Ovary (tissue), 9 donors: ENCODE data around the gene HSPA14. TPM values are rescaled to one million over a fixed set of nuclear protein-coding genes. Genes with fewer than 3 reads are reported as not detected.

Experiments used
- DNase-seq, 5 donors: peaks; one replicate each; pipeline ENCODE4 v3.0.0-alpha.2; 2019 to 2020
- H3K27ac ChIP-seq, 2 donors: fragments of 200-600 bp; one replicate each; pipeline versions ENCODE4 v1.5.1 to v1.8.0; 2019 to 2022
- H3K27me3 ChIP-seq: fragments of 200-600 bp; one replicate; pipeline ENCODE4 v1.8.0; 2022
- H3K36me3 ChIP-seq: fragments of 200-600 bp; sonication (generic); one replicate; pipeline ENCODE4 v1.5.1; 2019
- H3K4me1 ChIP-seq: one replicate; pipeline ENCODE4 v1.8.1; 2013; ENCODE audit warnings: mild to moderate bottlenecking, moderate library complexity; ENCODE audit not compliant: insufficient read depth
- H3K4me3 ChIP-seq: fragments of 200-600 bp; sonication (generic); one replicate; pipeline ENCODE4 v1.5.1; 2017
- H3K9me3 ChIP-seq, 2 donors: fragments of 200-600 bp in 1 of 2; sonication (generic) in 1 of 2; one replicate each; pipeline versions ENCODE4 v1.5.1 to v1.8.1; 2013 to 2019; ENCODE audit warnings: mild to moderate bottlenecking in 1 of 2, moderate library complexity in 1 of 2
- EP300 ChIP-seq: sonication (generic); formaldehyde crosslinking; IDR thresholded peaks from one replicate; pipeline ENCODE4 v1.6.1; 2017; ENCODE audit warnings: antibody characterized with exemption
- POLR2A ChIP-seq: fragments of 450-650 bp; IDR thresholded peaks from one replicate; pipeline ENCODE4 v1.6.1; 2017; ENCODE audit warnings: antibody characterized with exemption, mild to moderate bottlenecking, moderate library complexity
- WGBS, 3 donors: extraction: QIAGEN DNeasy Blood & Tissue Kit in 1 of 3; methylation state at CpG; one replicate each; pipeline versions ENCODE4 v1.1.5 to v1.1.7; 2013 to 2017; 5-methylcytosine and 5-hydroxymethylcytosine counted together
- intact Hi-C, 4 donors: fragments of 100-400 bp; cut with DNase I; formaldehyde crosslinking; loops; one replicate each; pipeline versions ENCODE4 v1.11.0 to v1.15.1; 2022 to 2023
- polyA plus RNA-seq, 2 donors: library from polyadenylated mRNA; stranded (reverse); fragments of 200-250 nt in 1 of 2; fragments of 350-450 nt in 1 of 2; fragmentation: Illumina TruSeq in 1 of 2; extraction: RNeasy Lipid Tissue Mini Kit (QIAGEN cat#74804) in 1 of 2; gene quantifications; one replicate each; pipeline ENCODE4 v1.2.3, GENCODE V29; 2013 to 2014
- total RNA-seq, 7 donors: library from RNA; depleted of rRNA in 2 of 7; stranded (reverse); fragments of >200 nt in 2 of 7; fragmentation: NEBNext Ultra II Directional in 3 of 7; extraction: Animal tissue kit (Norgen Biotek cat#: 25700) in 3 of 7; gene quantifications; one replicate each; pipeline versions ENCODE4 v1.1.0 to v1.2.4, GENCODE V29; 2016 to 2023
- TF ChIP-seq, protein P1 (sequence below), 3 donors: fragments of 450-650 bp in 2 of 3; fragments of 200-600 bp in 1 of 3; IDR thresholded peaks; one replicate each; pipeline versions ENCODE4 v1.5.1 to v1.8.0; 2016 to 2022; ENCODE audit warnings: antibody characterized with exemption in 3 of 3, mild to moderate bottlenecking in 1 of 3
- donor health status: DM: no; HTN: no; CAD: no; lungs with moderate emphysema.
- donor health status: DM: no; HTN: no; CAD: no.
- donor health status: Bipolar disorder and iron deficiency.
- donor health status: DM: yes; HTN: yes; CAD: no.
- donor health status: DM: no; HTN: no; CAD: no.
- donor health status: DM: yes; HTN: yes; CAD: no.

HSPA14 gene
- total and polyA plus RNA-seq, 9 donors = 7.5 to 13.6 (median 9.0) TPM

DNA sequence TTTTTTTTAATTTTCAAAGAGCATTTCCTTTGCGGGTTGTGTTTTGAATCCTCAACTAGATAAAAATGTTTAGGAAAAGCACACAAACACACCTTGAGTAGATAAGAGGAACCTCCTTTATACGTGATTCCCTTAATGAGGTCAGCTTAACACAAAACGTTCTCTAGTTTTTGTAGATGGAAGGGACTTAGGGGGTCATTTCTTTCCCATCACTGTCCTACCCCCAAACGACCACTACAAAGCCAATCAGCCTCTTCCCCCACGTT is 41.8 kb downstream of the HSPA14 start:
- Histone ChIP-seq H3K27me3 (no peaks in the 10 kb centered on the region), H3K4me1 (no peaks in the 10 kb centered on the region), H3K27ac (no peak overlapping the region), H3K36me3 (no peaks in the 10 kb centered on the region), H3K9me3 (no peaks in the 10 kb centered on the region), H3K4me3 (no peak overlapping the region)
- WGBS, 3 donors = 2 to 4% (median 2%) methylated on average over 5 of the region's 5 CpGs
- intact Hi-C loops = no loop called here
- no peak for TF ChIP-seq EP300
- DNase-seq = no peak

DNA sequence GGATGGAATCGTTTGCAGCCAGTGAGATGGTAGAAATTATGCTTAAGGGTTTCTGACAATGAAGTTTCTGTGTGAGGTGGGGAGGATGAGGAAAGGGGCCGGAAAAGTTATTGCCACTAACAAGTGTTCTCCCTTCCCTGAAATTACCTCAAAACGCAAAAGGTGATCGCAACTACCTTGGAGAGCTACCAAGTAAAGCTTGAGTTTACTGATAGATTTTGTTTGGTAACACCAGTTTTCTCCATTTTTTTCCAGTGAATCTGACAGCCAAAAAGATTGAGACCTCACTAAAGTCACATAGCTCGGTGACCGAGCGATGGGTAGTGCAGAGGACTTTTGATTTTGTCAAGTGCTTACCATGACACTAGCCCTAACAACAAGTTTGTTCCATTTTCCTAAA is 42.1 kb downstream of the HSPA14 start:
- WGBS, 3 donors = 56 to 61% (median 57%) methylated on average over 7 of the region's 7 CpGs
- no peak overlapping the region for H3K4me3 ChIP-seq
- no peaks in the 10 kb centered on the region for H3K36me3 ChIP-seq
- no peaks in the 10 kb centered on the region for H3K9me3 ChIP-seq
- intact Hi-C loops = no loop called here
- no peak for TF ChIP-seq POLR2A
- TF ChIP-seq, protein P1, sequence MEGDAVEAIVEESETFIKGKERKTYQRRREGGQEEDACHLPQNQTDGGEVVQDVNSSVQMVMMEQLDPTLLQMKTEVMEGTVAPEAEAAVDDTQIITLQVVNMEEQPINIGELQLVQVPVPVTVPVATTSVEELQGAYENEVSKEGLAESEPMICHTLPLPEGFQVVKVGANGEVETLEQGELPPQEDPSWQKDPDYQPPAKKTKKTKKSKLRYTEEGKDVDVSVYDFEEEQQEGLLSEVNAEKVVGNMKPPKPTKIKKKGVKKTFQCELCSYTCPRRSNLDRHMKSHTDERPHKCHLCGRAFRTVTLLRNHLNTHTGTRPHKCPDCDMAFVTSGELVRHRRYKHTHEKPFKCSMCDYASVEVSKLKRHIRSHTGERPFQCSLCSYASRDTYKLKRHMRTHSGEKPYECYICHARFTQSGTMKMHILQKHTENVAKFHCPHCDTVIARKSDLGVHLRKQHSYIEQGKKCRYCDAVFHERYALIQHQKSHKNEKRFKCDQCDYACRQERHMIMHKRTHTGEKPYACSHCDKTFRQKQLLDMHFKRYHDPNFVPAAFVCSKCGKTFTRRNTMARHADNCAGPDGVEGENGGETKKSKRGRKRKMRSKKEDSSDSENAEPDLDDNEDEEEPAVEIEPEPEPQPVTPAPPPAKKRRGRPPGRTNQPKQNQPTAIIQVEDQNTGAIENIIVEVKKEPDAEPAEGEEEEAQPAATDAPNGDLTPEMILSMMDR (IDR thresholded peaks at IDR 0.05) = no peak
- no peak for TF ChIP-seq EP300
- no peaks in the 10 kb centered on the region for H3K4me1 ChIP-seq
- H3K27ac ChIP-seq = no peak overlapping the region
- H3K27me3 ChIP-seq = no peaks in the 10 kb centered on the region
- no peak for DNase-seq

DNA sequence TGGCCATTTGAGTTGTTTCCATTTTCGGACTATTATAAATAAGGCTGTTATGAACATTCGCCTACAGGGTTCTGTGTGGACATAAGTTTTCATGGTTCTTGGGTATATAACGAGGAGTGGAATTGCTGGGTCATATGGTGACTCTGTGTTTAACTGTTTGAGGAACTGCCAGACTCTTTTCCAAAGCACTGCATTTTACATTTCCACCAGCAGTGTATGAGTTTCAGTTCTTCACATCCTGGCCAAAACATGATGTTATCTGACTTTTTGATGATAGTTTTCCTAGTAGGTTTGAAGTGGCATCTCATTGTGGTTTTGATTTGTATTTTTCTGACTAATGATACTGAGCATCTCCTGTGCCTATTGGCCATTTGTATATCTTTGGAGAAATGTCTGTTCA is 46.0 kb downstream of the HSPA14 start:
- Histone ChIP-seq H3K9me3 (no peaks in the 10 kb centered on the region), H3K27me3 (no peaks in the 10 kb centered on the region), H3K36me3 (no peaks in the 10 kb centered on the region), H3K4me1 (no peaks in the 10 kb centered on the region), H3K27ac (no peak overlapping the region), H3K4me3 (no peak overlapping the region)
- TF ChIP-seq POLR2A (no peak), EP300 (no peak)
- TF ChIP-seq, protein P1 (IDR thresholded peaks at IDR 0.05) = no peak
- intact Hi-C loops = no loop called here
- DNase-seq = no peak
- 91 to 99% (median 94%) methylated on average over 3 of the region's 3 CpGs for WGBS, 3 donors

DNA sequence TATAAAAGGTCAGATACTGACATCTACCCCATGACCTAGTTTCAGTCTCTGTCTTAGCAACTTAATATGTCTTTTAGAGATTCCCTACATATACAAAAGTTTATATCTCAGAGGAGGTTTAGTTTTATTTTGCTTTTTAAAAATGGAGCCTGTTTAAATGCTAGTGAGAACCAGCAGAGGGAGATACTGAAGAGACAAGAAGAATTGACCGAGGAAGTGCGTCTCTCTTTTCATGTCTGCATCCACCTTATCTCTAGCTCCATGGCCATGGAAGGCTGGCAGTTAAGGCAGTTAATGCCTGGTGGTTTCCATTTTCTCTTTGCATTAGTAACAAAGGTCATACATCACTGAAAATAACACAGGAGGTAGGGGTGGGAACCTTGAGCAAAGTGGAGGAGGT is 51.2 kb downstream of the HSPA14 start:
- no peak for TF ChIP-seq EP300
- no peak for TF ChIP-seq POLR2A
- TF ChIP-seq, protein P1 (IDR thresholded peaks at IDR 0.05) = no peak
- DNase-seq = no peak
- no peaks in the 10 kb centered on the region for H3K36me3 ChIP-seq
- no peaks in the 10 kb centered on the region for H3K27me3 ChIP-seq
- H3K4me3 ChIP-seq = no peak overlapping the region
- no peak overlapping the region for H3K27ac ChIP-seq
- 80 to 90% (median 83%) methylated on average over 2 of the region's 2 CpGs for WGBS, 3 donors
- no peaks in the 10 kb centered on the region for H3K4me1 ChIP-seq
- no peaks in the 10 kb centered on the region for H3K9me3 ChIP-seq
- intact Hi-C loops = no loop called here

DNA sequence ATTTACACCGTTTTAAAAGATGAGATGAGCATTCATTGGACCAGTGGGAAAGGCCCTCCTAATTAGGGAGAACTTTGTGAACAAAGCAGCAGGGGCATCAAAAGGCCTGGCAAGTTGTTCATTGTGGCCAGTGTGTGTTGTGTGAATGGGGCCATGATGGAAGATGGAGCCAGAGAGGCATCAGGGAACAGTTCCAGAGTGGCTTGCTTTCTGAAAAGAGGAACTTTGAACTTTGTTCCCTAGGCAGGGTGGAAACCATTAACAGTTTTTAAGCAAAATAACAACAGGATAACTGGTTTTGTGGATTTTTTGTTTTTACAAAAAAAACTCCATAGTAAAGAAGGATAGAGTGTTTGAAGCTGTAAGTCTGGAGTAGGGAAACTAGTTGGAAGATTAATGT is 53.0 kb downstream of the HSPA14 start:
- intact Hi-C loops = no loop called here

More for the DNA sequence above, 53.0 kb downstream of the HSPA14 start:
- DNase-seq = no peak
- H3K4me1 ChIP-seq = no peaks in the 10 kb centered on the region
- H3K27ac ChIP-seq = no peak overlapping the region
- TF ChIP-seq POLR2A = no peak
- TF ChIP-seq, protein P1 (IDR thresholded peaks at IDR 0.05) = no peak
- TF ChIP-seq EP300 = no peak
- H3K27me3 ChIP-seq = no peaks in the 10 kb centered on the region
- no peaks in the 10 kb centered on the region for H3K9me3 ChIP-seq
- 97% methylated on average over 1 of the region's 1 CpG for WGBS, 3 donors
- no peaks in the 10 kb centered on the region for H3K36me3 ChIP-seq
- H3K4me3 ChIP-seq = no peak overlapping the region
